OCI-LY7 (cell line): ENCODE results near the gene LPIN3. TPM values are rescaled to one million over a fixed set of nuclear protein-coding genes. Genes with fewer than 3 reads are reported as not detected.

Experiments
- BruUV-seq: library from RNA; stranded (reverse); fragments of 400-500 nt; replicated peaks from 2 replicates; lab custom pipeline; 2021; lab: Mats Ljungman, UMichigan
- CTCF ChIA-PET: fragments of 300-600 bp; sonication (Branson Sonifier 250); formaldehyde crosslinking; loops from one replicate; lab custom pipeline; 2022; ENCODE audit warnings: antibody characterized with exemption; ENCODE audit not compliant: unreplicated experiment; lab: Charles Lee
- POLR2A ChIA-PET: fragments of 300-600 bp; sonication (Branson Sonifier 250); formaldehyde crosslinking; loops from one replicate; lab custom pipeline; 2022; ENCODE audit warnings: antibody characterized with exemption; lab: Charles Lee
- DNase-seq: peaks from one replicate; pipeline ENCODE4 v3.0.0-alpha.2; 2015; ENCODE audit warnings: low spot score
- H2AFZ ChIP-seq: fragments of 200-600 bp; sonication (generic), shearing (Covaris generic); 2 replicates; pipeline ENCODE4 v1.6.1; 2014; ENCODE audit warnings: mild to moderate bottlenecking, antibody characterized with exemption, low read length, moderate library complexity
- H3K27ac ChIP-seq: fragments of 200-600 bp; sonication (generic); 2 replicates; pipeline ENCODE4 v1.5.1; 2014; ENCODE audit warnings: mixed run types, low read depth, mild to moderate bottlenecking, moderate library complexity, low read length, inconsistent platforms; ENCODE audit not compliant: poor library complexity, severe bottlenecking
- H3K36me3 ChIP-seq: fragments of 200-600 bp; sonication (generic); 2 replicates; pipeline ENCODE4 v1.6.1; 2014; ENCODE audit warnings: mild to moderate bottlenecking, antibody characterized with exemption, low read length, moderate library complexity, mixed read lengths; ENCODE audit not compliant: insufficient read depth
- H3K4me1 ChIP-seq: fragments of 200-600 bp; sonication (generic); 2 replicates; pipeline ENCODE4 v1.5.1; 2014; ENCODE audit warnings: mild to moderate bottlenecking, low read length; ENCODE audit not compliant: insufficient read depth, poor library complexity, severe bottlenecking
- H3K4me2 ChIP-seq: fragments of 200-600 bp; sonication (generic); 2 replicates; pipeline ENCODE4 v1.6.1; 2014; ENCODE audit warnings: mild to moderate bottlenecking, low read length
- H3K4me3 ChIP-seq: fragments of 200-600 bp; sonication (generic); 2 replicates; pipeline ENCODE4 v1.5.1; 2014; ENCODE audit warnings: mild to moderate bottlenecking, low read depth, low read length; ENCODE audit not compliant: poor library complexity, severe bottlenecking
- H3K79me2 ChIP-seq: fragments of 200-600 bp; sonication (generic); 2 replicates; pipeline ENCODE4 v1.6.1; 2016; ENCODE audit warnings: low read depth, mild to moderate bottlenecking, low read length, moderate library complexity, mixed read lengths; ENCODE audit not compliant: insufficient read depth
- H3K9me2 ChIP-seq: fragments of 200-600 bp; sonication (generic); 2 replicates; pipeline ENCODE4 v1.6.1; 2016; ENCODE audit warnings: mild to moderate bottlenecking, low read length, mixed read lengths; ENCODE audit not compliant: insufficient read depth
- H3K9me3 ChIP-seq: fragments of 200-600 bp; sonication (generic); 2 replicates; pipeline ENCODE4 v1.6.1; 2014; ENCODE audit warnings: mild to moderate bottlenecking, mixed run types, low read length, mixed read lengths
- H4K20me1 ChIP-seq: fragments of 200-600 bp; sonication (generic); 2 replicates; pipeline ENCODE4 v1.6.1; 2014; ENCODE audit warnings: mild to moderate bottlenecking, antibody characterized with exemption, low read length, moderate library complexity, mixed read lengths; ENCODE audit not compliant: insufficient read depth
- CTCF ChIP-seq: fragments of 200-600 bp; sonication (generic); conservative IDR thresholded peaks from 2 replicates; pipeline ENCODE4 v1.5.1; 2014; ENCODE audit warnings: mild to moderate bottlenecking, antibody characterized with exemption, low read length, moderate library complexity, mixed read lengths
- EZH2phosphoT487 ChIP-seq: fragments of 200-600 bp; sonication (generic); IDR thresholded peaks from 2 replicates; pipeline ENCODE4 v1.6.1; 2018; ENCODE audit warnings: low read depth, borderline replicate concordance, mild to moderate bottlenecking, mixed run types, antibody characterized with exemption, low read length, moderate library complexity, mixed read lengths
- intact Hi-C: fragments of 100-400 bp; cut with micrococcal nuclease; formaldehyde crosslinking; loops from one replicate; pipeline ENCODE4 v1.10.0; 2022; ENCODE audit not compliant: unreplicated experiment
- total RNA-seq, 2 experiments: library from RNA; depleted of rRNA in 1 of 2; stranded (reverse); fragments of >200 nt in 1 of 2; shearing (Covaris generic) in 1 of 2; gene quantifications; 2 replicates each; pipeline ENCODE4 v1.2.3, GENCODE V29; 2014 to 2022

LPIN3 gene
- total RNA-seq, 2 experiments from 2014 or later = 0.19 to 2.1 TPM

GRCh38 chr20:41398408-41398807, 57.8 kb downstream of the LPIN3 start:
- DNase-seq = no peak
- H2AFZ ChIP-seq = no peak overlapping the region
- H3K4me2 ChIP-seq = no peak overlapping the region
- no peaks in the 10 kb centered on the region for H3K79me2 ChIP-seq
- no peaks in the 10 kb centered on the region for H4K20me1 ChIP-seq
- H3K4me1 ChIP-seq = no peaks in the 10 kb centered on the region
- no peaks in the 10 kb centered on the region for H3K36me3 ChIP-seq
- ChIA-PET POLR2A (interaction anchor here (1.1 kb wide), 1 partner anchor 24 kb away, joined by 5 read pairs; no protein-coding TSS in a partner anchor), CTCF (no interaction called here)
- H3K9me2 ChIP-seq = no peaks in the 10 kb centered on the region
- no peak overlapping the region for H3K4me3 ChIP-seq
- no peak for TF ChIP-seq EZH2phosphoT487
- TF ChIP-seq CTCF = no peak
- no peaks in the 10 kb centered on the region for H3K9me3 ChIP-seq
- no peak overlapping the region for H3K27ac ChIP-seq
- BruUV-seq = no TSS peak
- intact Hi-C loops = no loop called here

- Histone ChIP-seq H3K9me2 (no peaks in the 10 kb centered on the region), H3K4me1 (no peaks in the 10 kb centered on the region), H3K9me3 (no peaks in the 10 kb centered on the region), H3K36me3 (peaks cover 23% of the 10 kb centered on the region; the same call in 1 of the 2 replicates), H3K4me3 (no peak overlapping the region), H4K20me1 (no peaks in the 10 kb centered on the region), H3K27ac (no peak overlapping the region), H3K79me2 (no peaks in the 10 kb centered on the region), H3K4me2 (no peak overlapping the region), H2AFZ (no peak overlapping the region)
- no TSS peak for BruUV-seq
- ChIA-PET POLR2A (no interaction called here), CTCF (no interaction called here)
- intact Hi-C loops = no loop called here
- no peak for DNase-seq
- TF ChIP-seq CTCF (no peak), EZH2phosphoT487 (no peak)
Observed at GRCh38 chr20:41403604-41404003, 63.0 kb downstream of the LPIN3 start.

- Histone ChIP-seq H3K4me2 (no peak overlapping the region), H3K79me2 (no peaks in the 10 kb centered on the region), H3K36me3 (peaks cover 33% of the 10 kb centered on the region; the same call in 1 of the 2 replicates), H3K4me3 (no peak overlapping the region), H3K9me3 (no peaks in the 10 kb centered on the region), H3K27ac (no peak overlapping the region), H4K20me1 (no peaks in the 10 kb centered on the region), H3K9me2 (no peaks in the 10 kb centered on the region), H2AFZ (no peak overlapping the region), H3K4me1 (no peaks in the 10 kb centered on the region)
- intact Hi-C loops = no loop called here
- POLR2A ChIA-PET = interaction anchor here (0.6 kb wide), 1 partner anchor 1869 kb away, joined by 3 read pairs; no protein-coding TSS in a partner anchor
- no TSS peak for BruUV-seq
- CTCF ChIA-PET = no interaction called here
- no peak for DNase-seq
- no peak for TF ChIP-seq EZH2phosphoT487
- no peak for TF ChIP-seq CTCF
Observed at GRCh38 chr20:41405436-41405835, 64.8 kb downstream of the LPIN3 start.
